DMS53 treated with DMSO at 0.1 percent for 48 hours (cell line): ENCODE data around the gene IFI16.
"Not testable (repeated sequence)": the region's sequence is repeated elsewhere in the genome, so short reads cannot be mapped to it uniquely, and the experiment has no call there.

Source experiments
- DNase-seq: peaks from one replicate; lab custom pipeline; 2025; ENCODE audit not compliant: unreplicated experiment; lab: John Stamatoyannopoulos, UW

The IFI16 gene

GRCh38 chr1:159092036-159092760 lies 82.5 kb downstream of the IFI16 start:
- no peak for DNase-seq

DNA sequence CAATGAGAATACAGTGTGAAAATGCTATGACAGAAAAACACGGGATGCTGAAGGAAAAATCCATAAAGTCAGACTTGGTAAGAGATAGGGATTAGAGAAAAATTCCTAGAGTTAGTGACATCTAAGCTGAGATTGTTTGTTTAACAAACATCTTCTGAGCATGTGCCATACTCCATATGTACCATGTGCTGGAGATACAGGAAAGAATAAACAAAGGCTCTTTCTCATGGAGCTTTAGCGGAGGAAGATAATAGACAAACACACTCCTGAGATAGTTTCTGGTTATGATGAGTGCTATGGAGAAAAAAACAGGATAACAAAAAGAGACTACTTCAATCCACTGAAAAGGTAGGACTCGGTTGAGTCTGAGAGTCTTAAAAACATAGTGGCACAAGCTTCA lies 88.9 kb downstream of the IFI16 start:
- DNase-seq = no peak

- DNase-seq = no peak
These were observed 90.9 kb downstream of the IFI16 start for GRCh38 chr1:159100589-159100988.

- not testable (repeated sequence) for DNase-seq
These were observed 93.3 kb downstream of the IFI16 start for GRCh38 chr1:159103021-159103420.
